HG03571 (cell line): ENCODE measurements around the gene COG3.
"Not testable (repeated sequence)": the region's sequence is repeated elsewhere in the genome, so short reads cannot be mapped to it uniquely, and the experiment has no call there.

ENCODE experiments used
- ATAC-seq: cut with Tn5 transposase; IDR thresholded peaks from one replicate; pipeline ENCODE4 v1.9.1; 2021; ENCODE audit not compliant: unreplicated experiment

The COG3 gene

GRCh38 chr13:45464687-45465453 is at the start of gene COG3:
TSS of gene COG3 (plus strand) at chr13:45464939. CDS start at chr13:45465037, 98 bp downstream.
- peak; percentile 92 for ATAC-seq

GRCh38 chr13:45415112-45415511 is 49.6 kb upstream of the COG3 start:
- ATAC-seq: no peak

DNA sequence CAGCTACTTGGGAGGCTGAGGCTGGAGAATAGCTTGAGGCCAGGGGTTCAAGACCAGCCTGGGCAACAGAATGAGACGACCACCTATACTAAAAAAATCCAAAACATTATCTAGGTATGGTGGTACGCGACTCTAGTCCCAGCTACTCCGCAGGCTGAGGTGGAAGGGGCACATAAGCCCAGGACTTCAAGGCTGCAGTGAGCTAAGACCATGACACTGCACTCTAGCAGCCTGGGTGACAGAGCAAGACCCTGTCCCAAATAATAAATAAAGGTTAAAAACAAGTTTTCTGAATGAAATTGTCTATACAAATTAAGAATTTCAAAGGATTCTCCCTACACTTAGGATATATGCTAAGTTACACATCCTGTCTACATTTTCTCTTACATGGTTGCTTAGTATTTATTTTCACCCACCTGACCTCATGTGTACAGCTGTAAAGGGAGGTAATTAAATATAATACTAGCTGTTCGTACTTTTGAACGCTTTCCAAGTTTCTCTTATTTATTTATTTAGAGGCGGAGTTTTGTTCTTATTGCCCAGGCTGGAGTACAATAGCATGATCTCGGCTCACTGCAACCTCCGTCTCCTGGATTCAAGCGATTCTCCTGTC is 48.1 kb upstream of the COG3 start:
- no peak for ATAC-seq

DNA sequence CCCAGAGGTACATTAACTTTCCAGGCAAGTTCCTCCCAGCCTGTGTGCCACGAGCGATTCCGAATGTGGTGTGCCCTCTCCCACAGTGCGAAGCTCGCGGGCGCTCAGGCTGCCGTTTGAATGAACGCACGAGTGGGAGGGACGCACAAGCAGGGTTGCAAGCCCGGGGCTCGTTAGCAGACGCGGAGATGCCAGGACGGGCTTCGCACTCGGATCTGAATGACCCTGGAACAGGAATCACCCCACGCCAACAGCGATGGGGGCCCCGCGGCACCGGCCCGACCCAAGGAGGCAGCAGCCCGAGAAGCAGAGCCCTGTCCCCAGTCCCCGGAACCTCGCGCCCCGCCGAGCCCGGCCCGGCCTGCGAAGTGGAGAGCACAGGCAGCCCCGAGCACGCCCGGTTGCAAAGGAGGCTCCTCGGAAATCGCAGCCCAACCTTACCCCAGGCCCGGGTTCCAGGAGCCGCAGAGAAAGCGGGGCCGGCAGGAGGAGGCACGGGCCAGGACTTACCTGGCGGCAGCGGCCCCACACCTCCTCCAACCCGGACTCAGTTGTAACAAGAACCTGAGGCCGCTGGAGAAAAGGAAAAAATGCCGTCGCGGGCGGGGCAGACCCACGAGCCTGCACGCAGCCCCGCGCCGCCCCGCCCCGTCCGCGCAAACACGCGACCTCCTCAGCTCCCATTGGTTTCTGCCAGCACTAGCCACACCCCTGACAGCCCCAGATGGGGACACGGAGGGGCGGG is 46.8 kb upstream of the COG3 start, which contains the start of gene SLC25A30:
SLC25A30 (minus strand) TSS at position 584 of the 745 bp plus-strand sequence. CDS start 6,948 bp downstream, outside the sequence.
- ATAC-seq: peak; percentile 87

GRCh38 chr13:45419389-45419788 is 45.4 kb upstream of the COG3 start:
- not testable (repeated sequence) for ATAC-seq

GRCh38 chr13:45419945-45420344 is 44.8 kb upstream of the COG3 start:
- no peak for ATAC-seq

GRCh38 chr13:45422731-45423292 is 41.9 kb upstream of the COG3 start:
- no peak for ATAC-seq

GRCh38 chr13:45426056-45426841 is 38.5 kb upstream of the COG3 start:
- ATAC-seq: not testable (repeated sequence)

- ATAC-seq: no peak
Observed at GRCh38 chr13:45432737-45433380, 31.9 kb upstream of the COG3 start.

- no peak for ATAC-seq
Observed at GRCh38 chr13:45433381-45433790, 31.4 kb upstream of the COG3 start.

DNA sequence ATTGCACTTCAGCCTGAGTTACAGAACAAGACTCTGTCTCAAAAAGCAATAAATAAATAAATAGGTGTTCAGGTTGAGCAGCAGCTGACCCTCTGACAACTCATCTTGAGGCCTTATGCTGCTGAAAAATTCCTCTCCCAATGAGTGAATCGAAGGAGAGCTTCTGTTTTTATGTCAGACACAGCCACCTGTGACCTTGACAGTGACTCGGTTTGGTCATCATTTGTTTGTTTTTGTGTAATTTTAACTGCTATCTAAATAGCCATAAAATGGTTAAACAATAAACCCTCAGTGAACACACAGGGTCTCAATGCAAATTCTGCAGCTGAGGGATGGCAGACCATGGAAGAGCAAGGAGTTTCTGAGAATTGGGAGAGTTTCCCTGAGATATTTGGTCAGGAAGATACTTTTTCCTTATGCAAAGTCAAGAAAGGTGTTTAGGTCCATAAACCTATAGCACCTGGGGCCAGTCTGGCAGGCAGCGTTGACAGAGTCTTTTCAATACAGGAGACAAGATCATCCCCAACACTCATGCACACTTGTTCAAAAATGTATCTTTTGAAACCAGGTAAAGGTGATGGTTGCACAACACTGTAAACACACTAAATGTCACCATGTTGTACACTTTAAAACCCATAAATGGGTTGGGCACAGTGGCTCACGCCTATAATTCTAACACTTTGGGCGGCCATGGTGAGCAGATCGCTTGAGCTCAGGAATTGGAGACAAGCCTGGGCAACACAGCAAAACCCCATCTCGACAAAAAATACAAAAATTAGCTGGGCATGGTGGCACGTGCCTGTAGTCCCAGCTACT is 30.0 kb upstream of the COG3 start:
- ATAC-seq: no peak

DNA sequence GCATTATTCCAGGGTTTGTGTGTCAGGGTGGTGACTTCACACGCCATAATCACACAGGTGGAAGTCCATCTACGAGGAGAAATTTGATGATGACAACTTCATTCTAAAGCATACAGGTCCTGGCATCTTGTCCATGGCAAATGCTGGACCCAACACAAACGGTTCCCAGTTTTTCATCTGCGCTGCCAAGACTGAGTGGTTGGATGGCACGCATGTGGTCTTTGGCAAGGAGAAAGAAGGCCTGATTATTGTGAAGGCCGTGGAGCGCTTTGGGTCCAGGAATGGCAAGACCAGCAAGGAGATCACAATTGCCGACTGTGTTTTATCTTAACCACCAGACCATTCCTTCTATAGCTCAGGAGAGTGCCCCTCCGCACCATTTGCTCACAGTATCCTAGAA is 28.4 kb upstream of the COG3 start:
- ATAC-seq: no peak

DNA sequence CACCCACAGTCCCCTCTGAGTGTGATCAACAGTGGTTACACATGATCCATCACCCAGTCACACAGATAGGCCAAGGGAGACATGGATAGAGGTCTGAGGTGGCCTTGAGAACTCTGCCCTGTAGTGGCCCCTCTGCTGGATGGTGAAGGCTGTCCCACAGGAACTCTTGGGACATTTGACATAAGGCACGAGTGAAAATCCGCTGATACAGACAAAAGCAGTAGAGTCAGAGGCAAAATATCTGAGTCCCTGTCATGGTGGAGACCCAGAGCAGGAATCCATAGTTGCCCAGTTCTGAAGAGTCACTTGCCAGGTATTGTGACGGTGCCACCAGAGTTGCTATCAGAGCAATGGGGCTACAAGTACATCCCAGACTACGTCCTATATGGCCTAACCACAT is 27.8 kb upstream of the COG3 start:
- no peak for ATAC-seq

GRCh38 chr13:45437947-45438346 is 26.8 kb upstream of the COG3 start:
- ATAC-seq: no peak

GRCh38 chr13:45439008-45439407 is 25.7 kb upstream of the COG3 start:
- no peak for ATAC-seq

DNA sequence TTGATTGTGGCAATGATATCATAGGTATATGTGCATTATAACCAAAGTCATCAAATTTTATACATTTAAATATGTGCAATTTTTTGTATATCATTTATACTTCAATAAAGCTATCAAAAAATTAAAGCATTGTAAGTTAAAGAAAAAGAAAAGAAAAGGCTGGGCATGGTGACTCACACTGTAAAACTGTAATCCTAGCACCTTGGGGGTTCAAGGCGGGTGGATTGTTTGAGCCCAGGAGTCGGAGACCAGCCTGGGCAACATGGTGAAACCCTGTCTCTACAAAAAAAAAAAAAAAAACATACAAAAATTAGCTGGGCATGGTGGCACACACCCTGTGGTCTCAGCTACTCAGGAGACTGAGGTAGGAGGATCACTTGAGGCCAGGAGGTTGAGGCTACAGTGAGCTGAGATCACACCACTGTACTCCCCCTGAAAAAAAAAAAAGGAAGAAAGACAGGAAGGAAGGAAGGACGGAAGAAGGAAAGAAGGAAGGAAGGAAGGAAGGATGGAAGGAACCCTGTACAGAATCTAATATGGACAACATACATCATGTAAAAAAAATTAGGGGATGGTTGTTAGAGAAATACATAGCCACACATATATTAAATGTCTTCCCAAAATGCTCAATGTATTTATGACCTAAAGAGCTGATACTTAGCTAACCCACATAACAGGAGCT is 24.8 kb upstream of the COG3 start:
- no peak for ATAC-seq

GRCh38 chr13:45441633-45442032 is 23.1 kb upstream of the COG3 start:
- no peak for ATAC-seq

- no peak for ATAC-seq
Observed at GRCh38 chr13:45445053-45445452, 19.7 kb upstream of the COG3 start.

DNA sequence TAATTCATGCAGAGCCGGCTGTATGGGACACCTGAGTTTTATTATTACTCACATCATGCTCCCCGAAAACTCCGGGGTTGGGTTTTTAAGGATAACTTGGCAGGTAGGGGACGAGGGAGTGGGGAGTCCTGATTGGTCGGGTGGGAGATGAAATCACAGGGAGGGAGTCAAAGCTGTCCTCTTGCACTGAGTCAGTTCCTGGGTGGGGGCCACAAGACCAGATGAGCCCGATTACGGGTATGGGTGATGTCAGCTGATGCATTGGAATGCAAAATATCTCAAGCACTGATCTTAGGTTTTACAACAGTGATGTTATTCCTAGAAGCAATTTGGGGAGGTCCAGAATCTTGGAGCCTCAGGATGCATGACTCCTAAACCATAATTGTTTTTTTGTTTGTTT is 18.6 kb upstream of the COG3 start:
- no peak for ATAC-seq
